GM18526 (cell line): ENCODE results near the gene SMR3A.

ENCODE experiments used
- POLR2A ChIP-seq: IDR thresholded peaks from 3 replicates; pipeline ENCODE4 v1.6.1; 2011; ENCODE audit not compliant: insufficient read length; ENCODE audit errors: extremely low read depth

Gene SMR3A

GRCh38 chr4:70360460-70360859 is at the start of gene SMR3A:
Gene SMR3A (plus strand): TSS chr4:70360760. CDS start chr4:70362116, 1,356 bp downstream.
- TF ChIP-seq POLR2A, result no peak

DNA sequence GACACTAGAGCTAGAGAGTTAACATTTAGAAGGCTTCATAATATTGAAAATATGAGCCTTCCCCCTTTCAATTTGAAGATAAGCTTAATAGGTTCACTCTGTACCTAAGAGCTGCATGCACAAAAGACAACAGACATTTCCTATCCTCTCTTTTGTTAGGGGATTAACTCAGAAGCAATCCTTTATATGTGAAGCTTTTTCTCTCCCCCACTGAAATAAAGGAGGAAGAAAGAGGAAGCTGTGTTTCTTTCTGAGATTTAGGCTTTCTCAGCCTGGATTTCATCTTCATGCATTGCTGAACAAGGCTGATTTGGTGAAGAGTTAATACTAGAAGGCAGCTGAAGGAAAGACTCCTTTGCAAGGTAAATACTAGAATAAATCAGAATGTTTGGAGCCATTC is 46.8 kb upstream of the SMR3A start:
- no peak for TF ChIP-seq POLR2A

DNA sequence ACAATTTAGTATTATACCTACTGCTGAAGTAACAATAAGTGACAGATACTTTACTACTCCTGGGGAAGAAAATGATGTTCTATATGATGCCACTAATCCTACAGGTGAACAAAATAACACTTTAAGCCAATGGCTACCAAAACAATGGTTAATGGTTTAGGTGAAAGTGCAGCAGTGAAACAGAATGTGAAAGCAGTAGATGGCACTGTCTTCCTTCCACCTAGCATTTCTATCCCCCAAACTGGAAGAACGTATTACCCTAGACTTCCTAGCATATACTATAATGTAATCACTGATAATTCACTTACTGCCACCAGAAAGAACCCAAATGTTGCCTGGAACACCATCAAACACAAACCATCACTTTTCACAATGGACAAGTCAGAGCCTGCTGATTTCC is 44.6 kb upstream of the SMR3A start:
- no peak for TF ChIP-seq POLR2A

GRCh38 chr4:70326052-70326451 is 34.5 kb upstream of the SMR3A start:
- no peak for TF ChIP-seq POLR2A

DNA sequence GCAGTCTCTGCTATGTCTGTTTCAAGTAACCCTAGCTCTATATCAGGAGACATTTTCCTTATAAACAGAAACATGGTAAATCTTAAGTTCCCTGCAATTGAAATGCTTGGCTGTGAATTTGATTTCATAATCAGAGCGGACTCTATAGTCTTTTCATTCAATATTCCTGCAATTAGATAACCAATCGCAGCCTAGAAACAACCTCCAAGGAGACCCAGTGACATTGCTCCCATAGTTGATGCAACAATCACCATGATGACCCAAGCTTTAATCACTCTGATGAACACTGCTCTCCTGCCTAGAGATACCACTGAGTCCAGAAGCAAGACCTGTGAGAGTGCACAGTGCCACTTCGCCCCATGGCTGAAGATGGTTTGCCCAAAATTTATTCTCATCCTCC is 25.9 kb upstream of the SMR3A start, which contains the start of gene CABS1:
TSS of gene CABS1 (plus strand) at position 301 of the 400 bp plus-strand sequence. CDS start at position 360, 59 bp downstream.
- no peak for TF ChIP-seq POLR2A

DNA sequence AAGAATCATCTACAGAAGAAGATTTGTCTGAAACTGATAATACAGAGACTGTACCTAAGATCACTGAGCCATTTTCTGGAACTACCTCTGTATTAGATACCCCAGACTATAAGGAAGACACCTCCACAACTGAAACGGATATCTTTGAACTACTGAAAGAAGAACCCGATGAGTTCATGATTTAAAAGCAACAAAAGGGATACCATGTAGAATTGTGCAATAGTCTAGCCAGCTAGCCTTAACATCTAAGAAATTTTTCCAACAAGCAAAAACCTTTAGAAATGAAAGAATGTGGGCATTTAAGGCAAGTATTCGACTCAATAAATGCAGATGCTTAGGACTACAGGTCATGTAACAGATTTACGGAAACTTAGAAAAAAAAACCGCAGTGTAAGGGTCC is 24.5 kb upstream of the SMR3A start:
- no peak for TF ChIP-seq POLR2A

- no peak for TF ChIP-seq POLR2A
Observed at GRCh38 chr4:70337886-70338420, 22.6 kb upstream of the SMR3A start.

- TF ChIP-seq POLR2A, result no peak
Observed at GRCh38 chr4:70356185-70356584, 4.4 kb upstream of the SMR3A start.

DNA sequence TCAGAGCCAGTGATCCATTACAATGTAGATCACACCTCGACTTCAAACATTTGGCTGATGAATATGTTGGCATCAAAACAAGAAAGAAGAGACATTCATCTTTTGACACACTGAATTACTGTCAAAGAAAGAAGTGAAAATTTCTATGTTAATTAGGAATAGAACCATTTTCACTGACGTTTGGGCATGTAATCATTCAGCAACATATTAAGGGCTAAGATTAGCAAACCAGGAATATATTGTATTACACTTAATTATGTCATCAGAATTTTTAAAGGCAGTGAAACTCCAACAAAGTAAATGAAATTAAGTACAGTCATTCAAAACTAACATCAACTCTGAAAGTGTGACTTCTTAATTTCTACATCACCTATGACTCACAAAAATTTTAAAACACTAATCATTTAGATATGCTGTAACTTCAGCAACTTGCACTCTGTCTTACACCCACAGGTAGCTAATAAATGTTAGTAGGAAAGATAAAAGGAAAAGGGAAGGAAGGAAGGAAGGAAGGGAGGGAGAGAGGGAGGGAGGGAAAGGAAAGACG is 1.4 kb upstream of the SMR3A start:
- no peak for TF ChIP-seq POLR2A

DNA sequence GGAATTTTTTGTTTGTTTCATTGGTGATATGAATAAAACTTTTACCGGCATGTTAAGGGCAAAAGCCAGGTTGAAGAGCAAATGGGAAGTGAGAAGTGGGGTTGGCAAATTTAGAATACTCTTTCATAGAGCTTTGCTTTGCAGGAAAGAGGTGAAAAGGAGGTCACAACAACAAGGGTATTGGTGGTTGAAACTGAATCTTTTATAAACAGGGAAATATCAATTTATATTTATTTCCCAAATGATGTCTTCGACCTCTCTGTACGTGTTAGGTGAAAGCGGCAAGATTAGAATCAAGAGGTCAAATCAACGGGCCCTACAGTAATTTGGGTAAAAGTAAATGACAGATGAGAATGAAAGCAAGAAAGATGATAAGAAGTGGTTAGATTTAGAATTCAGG is 3.4 kb downstream of the SMR3A start:
- TF ChIP-seq POLR2A, result no peak

DNA sequence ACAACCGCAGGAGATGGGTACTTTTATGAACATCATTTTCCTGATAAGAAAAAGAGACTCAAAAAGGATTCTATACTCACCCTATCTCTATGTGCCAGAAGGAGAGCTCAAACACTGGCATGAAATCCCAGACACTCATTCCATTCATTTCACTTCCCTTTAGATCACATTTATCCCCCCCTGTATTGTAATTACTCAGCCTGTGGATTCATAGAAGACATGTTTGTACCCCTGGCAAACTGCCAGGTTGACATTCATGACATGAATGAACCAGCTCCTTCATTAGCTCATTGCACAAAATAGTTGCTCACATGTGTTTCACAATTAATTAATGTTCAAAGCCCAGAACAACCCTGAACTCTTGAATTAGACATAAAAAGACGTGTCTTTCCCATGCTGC is 4.9 kb downstream of the SMR3A start:
- no peak for TF ChIP-seq POLR2A

DNA sequence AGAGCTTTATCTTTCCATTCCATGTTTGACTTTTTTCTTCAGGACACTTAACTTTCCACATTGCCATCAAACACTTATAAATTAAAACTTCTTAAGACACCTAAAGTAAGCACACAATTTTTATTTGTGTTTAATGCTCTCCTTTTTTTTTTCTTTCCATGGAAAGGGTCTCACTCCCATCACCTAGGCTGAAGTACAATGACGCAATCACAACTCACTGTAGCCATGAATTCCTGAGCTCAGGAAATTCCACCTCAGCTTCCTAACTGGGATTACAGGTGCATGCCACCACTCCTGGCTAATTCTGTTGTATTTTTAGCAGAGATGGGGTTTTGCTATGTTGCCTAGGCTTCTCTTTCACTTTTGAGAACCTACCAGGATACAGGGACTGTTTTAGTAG is 7.3 kb downstream of the SMR3A start:
- no peak for TF ChIP-seq POLR2A

- no peak for TF ChIP-seq POLR2A
Observed at GRCh38 chr4:70371987-70372386, 11.4 kb downstream of the SMR3A start.

DNA sequence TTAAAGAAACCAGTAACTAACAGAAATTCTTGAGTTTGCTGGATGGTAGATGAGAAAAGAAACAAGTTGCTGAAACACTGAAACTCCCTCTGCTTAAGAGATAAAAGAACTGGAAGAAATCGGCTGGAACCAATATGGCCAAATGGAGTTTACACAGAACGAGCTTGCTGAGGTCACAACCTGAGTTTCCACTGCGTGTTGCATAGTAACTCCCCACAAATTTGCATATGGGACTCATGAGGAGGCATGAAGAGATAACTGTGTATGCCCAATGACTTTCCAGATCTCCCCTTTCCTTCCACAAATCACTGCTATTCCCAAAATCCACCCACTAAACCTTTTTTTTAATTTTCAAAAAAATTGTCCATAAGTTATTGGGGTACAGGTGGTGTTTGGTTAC is 12.2 kb downstream of the SMR3A start:
- no peak for TF ChIP-seq POLR2A

DNA sequence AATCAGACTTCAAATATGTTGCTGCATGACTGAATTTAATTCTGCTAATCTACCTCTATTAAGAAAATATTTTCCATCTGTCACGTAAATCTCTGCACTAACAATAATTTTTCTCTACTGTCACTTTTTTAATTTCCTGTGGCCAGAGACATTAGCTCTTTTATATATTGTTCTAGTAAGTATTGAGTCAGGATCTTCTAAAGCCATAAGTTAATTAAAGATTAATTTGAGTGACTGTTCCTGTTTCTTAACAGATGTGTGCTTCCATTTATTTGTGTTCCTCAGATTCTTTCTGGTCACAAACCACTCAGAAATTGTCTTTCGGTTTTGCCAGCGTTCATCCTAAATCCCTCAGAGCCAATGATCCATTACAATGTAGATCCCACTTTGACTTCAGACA is 20.0 kb downstream of the SMR3A start:
- no peak for TF ChIP-seq POLR2A

DNA sequence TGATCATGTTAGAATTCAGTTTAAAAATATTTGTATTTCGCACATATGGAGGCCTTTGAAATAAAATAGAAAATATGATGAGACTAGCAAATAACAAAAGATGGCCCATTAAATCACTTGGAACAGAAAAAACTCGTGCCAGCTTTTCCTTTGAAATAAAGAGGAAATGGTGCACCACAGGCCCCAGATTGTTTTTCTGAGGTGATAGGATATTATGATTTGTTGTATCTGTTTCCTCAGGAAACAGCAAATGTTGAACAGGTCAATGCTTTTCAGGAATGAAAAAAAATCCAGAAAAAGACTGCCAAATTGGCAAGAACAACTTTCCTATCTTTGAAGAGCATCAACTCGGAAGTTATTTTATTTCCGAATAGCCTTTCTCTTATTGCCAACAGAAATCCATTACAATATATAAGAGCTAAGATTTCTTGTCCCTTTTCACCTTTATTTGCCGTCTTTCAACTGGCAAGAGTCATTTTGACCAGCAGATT is 22.2 kb downstream of the SMR3A start, which contains the start of gene SMR3B:
TSS of gene SMR3B (plus strand) at position 441 of the 491 bp plus-strand sequence. CDS start 1,380 bp downstream, outside the sequence.
- TF ChIP-seq POLR2A, result no peak
